GM18520 (cell line): ENCODE data around the gene OCRL.

ENCODE experiments used
- ATAC-seq: cut with Tn5 transposase; IDR thresholded peaks from one replicate; pipeline ENCODE4 v1.9.1; 2021; ENCODE audit not compliant: unreplicated experiment

The OCRL gene

GRCh38 chrX:129585167-129585566 is 45.1 kb downstream of the OCRL start:
- no peak for ATAC-seq

GRCh38 chrX:129585691-129586090 is 45.6 kb downstream of the OCRL start:
- ATAC-seq = no peak

GRCh38 chrX:129586446-129586845 is 46.4 kb downstream of the OCRL start:
- ATAC-seq = no peak

- ATAC-seq = no peak
These were observed 50.5 kb downstream of the OCRL start for GRCh38 chrX:129590596-129590995.

- ATAC-seq = no peak
These were observed 53.1 kb downstream of the OCRL start for GRCh38 chrX:129593137-129593536.

- no peak for ATAC-seq
These were observed 54.7 kb downstream of the OCRL start for GRCh38 chrX:129594781-129595180.

GRCh38 chrX:129596077-129596476 is 56.0 kb downstream of the OCRL start:
- no peak for ATAC-seq

- no peak for ATAC-seq
These were observed 57.8 kb downstream of the OCRL start for GRCh38 chrX:129597905-129598304.

GRCh38 chrX:129599499-129599898 is 59.4 kb downstream of the OCRL start:
- no peak for ATAC-seq

GRCh38 chrX:129599996-129600395 is 59.9 kb downstream of the OCRL start:
- no peak for ATAC-seq

GRCh38 chrX:129600981-129601424 is 60.9 kb downstream of the OCRL start:
- no peak for ATAC-seq

- peak; percentile 41 for ATAC-seq
These were observed 66.9 kb downstream of the OCRL start for GRCh38 chrX:129606918-129607317.

GRCh38 chrX:129608496-129608895 is 68.4 kb downstream of the OCRL start:
- ATAC-seq = no peak

GRCh38 chrX:129609395-129609794 is 69.3 kb downstream of the OCRL start:
- ATAC-seq = no peak

GRCh38 chrX:129612396-129612795 is 72.3 kb downstream of the OCRL start:
- no peak for ATAC-seq

GRCh38 chrX:129613596-129613995 is 73.5 kb downstream of the OCRL start:
- ATAC-seq = no peak

GRCh38 chrX:129614481-129615255 is 74.6 kb downstream of the OCRL start:
- ATAC-seq = no peak

GRCh38 chrX:129617420-129617819 is 77.4 kb downstream of the OCRL start:
- no peak for ATAC-seq

- ATAC-seq = no peak
These were observed 78.9 kb downstream of the OCRL start for GRCh38 chrX:129618997-129619396.

- no peak for ATAC-seq
These were observed 82.8 kb downstream of the OCRL start for GRCh38 chrX:129622757-129623301.

- ATAC-seq = no peak
These were observed 86.0 kb downstream of the OCRL start for GRCh38 chrX:129626026-129626425.

GRCh38 chrX:129629837-129630236 is 89.8 kb downstream of the OCRL start:
- ATAC-seq = no peak

- ATAC-seq = no peak
These were observed 91.8 kb downstream of the OCRL start for GRCh38 chrX:129631849-129632248.
